ENCODE results near the gene IL25.

- TF ChIP-seq POLR2A (IDR thresholded peaks at IDR 0.05) = no peak
- TF ChIP-seq CTCF (IDR thresholded peaks at IDR 0.05) = no peak
- no peak for TF ChIP-seq EP300 (IDR thresholded peaks at IDR 0.05)
These were observed 15.9 kb upstream of the IL25 start for GRCh38 chr14:23356662-23357061.

Data from ovary (tissue), 3 donors.